WTC11 (cell line): ENCODE results near the gene IL10.

Source experiments
- CREM ChIP-seq: sonication (generic); formaldehyde crosslinking; IDR thresholded peaks from 2 replicates; pipeline ENCODE4 v1.8.1; 2022; ENCODE audit warnings: mild to moderate bottlenecking, missing genetic modification reagents, moderate library complexity
- CTCF ChIP-seq: fragments of 200-600 bp; IDR thresholded peaks from 2 replicates; pipeline ENCODE4 v1.8.0; 2022; ENCODE audit warnings: antibody characterized with exemption
- ELF4 ChIP-seq: sonication (generic); formaldehyde crosslinking; IDR thresholded peaks from 2 replicates; pipeline ENCODE4 v1.8.1; 2022; ENCODE audit warnings: low read depth, mild to moderate bottlenecking, moderate library complexity, missing genetic modification reagents
- FOXJ3 ChIP-seq: sonication (generic); formaldehyde crosslinking; IDR thresholded peaks from 2 replicates; pipeline ENCODE4 v1.9.0; 2021; ENCODE audit warnings: missing genetic modification reagents, mild to moderate bottlenecking, borderline replicate concordance
- FOXK1 ChIP-seq: sonication (generic); formaldehyde crosslinking; IDR thresholded peaks from 2 replicates; pipeline ENCODE4 v1.8.0; 2022; ENCODE audit warnings: mild to moderate bottlenecking, moderate library complexity, missing genetic modification reagents
- FOXP1 ChIP-seq: sonication (generic); formaldehyde crosslinking; IDR thresholded peaks from 2 replicates; pipeline ENCODE4 v1.8.0; 2022; ENCODE audit warnings: missing genetic modification reagents, mild to moderate bottlenecking, moderate library complexity, borderline replicate concordance
- SP1 ChIP-seq: sonication (generic); formaldehyde crosslinking; conservative IDR thresholded peaks from 2 replicates; pipeline ENCODE4 v1.8.1; 2022; ENCODE audit warnings: missing genetic modification reagents
- TP53 ChIP-seq: sonication (generic); formaldehyde crosslinking; IDR thresholded peaks from 2 replicates; pipeline ENCODE4 v1.8.1; 2023; ENCODE audit warnings: mild to moderate bottlenecking, missing genetic modification reagents
- ZSCAN18 ChIP-seq: fragments of 250-450 bp; sonication (Bioruptor Pico); IDR thresholded peaks from 2 replicates; pipeline ENCODE4 v2.1.2; 2022; ENCODE audit warnings: mild to moderate bottlenecking, moderate library complexity

- TF ChIP-seq ELF4 (CRISPR knock-in tag) (no peak), TP53 (no peak), CTCF (no peak), FOXJ3 (CRISPR knock-in tag) (no peak), SP1 (CRISPR knock-in tag) (no peak), FOXK1 (CRISPR knock-in tag) (no peak), FOXP1 (CRISPR knock-in tag) (no peak), CREM (no peak), ZSCAN18 (CRISPR knock-in tag) (no peak)
Observed at GRCh38 chr1:206804156-206804737, 32.0 kb upstream of the IL10 start.
